ENCODE measurements around the gene ITGA2.

The ITGA2 gene

GRCh38 chr5:52995095-52995494, 5.9 kb downstream of the ITGA2 start:
- no peak for TF ChIP-seq CTCF (conservative IDR thresholded peaks at IDR 0.05; ENCODE audit: control insufficient read depth, insufficient read depth, low read depth, low read length)
- DNase-seq (ENCODE audit: low read depth): no peak
- H3K4me3 ChIP-seq (ENCODE audit: control insufficient read depth, low read depth, low read length): no peak overlapping the region

- DNase-seq (ENCODE audit: low read depth): no peak
- no peak overlapping the region for H3K4me3 ChIP-seq (ENCODE audit: control insufficient read depth, low read depth, low read length)
- no peak for TF ChIP-seq CTCF (conservative IDR thresholded peaks at IDR 0.05; ENCODE audit: control insufficient read depth, insufficient read depth, low read depth, low read length)
These were observed 6.8 kb downstream of the ITGA2 start for GRCh38 chr5:52995914-52996313.

- H3K4me3 ChIP-seq (ENCODE audit: control insufficient read depth, low read depth, low read length): no peak overlapping the region
- TF ChIP-seq CTCF (conservative IDR thresholded peaks at IDR 0.05; ENCODE audit: control insufficient read depth, insufficient read depth, low read depth, low read length): no peak
These were observed 7.8 kb downstream of the ITGA2 start for GRCh38 chr5:52996979-52997378.

GRCh38 chr5:52997424-52997823, 8.3 kb downstream of the ITGA2 start:
- no peak for TF ChIP-seq CTCF (conservative IDR thresholded peaks at IDR 0.05; ENCODE audit: control insufficient read depth, insufficient read depth, low read depth, low read length)
- H3K4me3 ChIP-seq (ENCODE audit: control insufficient read depth, low read depth, low read length): no peak overlapping the region
- no peak for DNase-seq (ENCODE audit: low read depth)

More at GRCh38 chr5:52996979-52997378, 7.8 kb downstream of the ITGA2 start:
- DNase-seq (ENCODE audit: low read depth): no peak

GRCh38 chr5:52998552-52999313, 9.6 kb downstream of the ITGA2 start:
- TF ChIP-seq CTCF (conservative IDR thresholded peaks at IDR 0.05; ENCODE audit: control insufficient read depth, insufficient read depth, low read depth, low read length): no peak
- DNase-seq (ENCODE audit: low read depth): no peak
- H3K4me3 ChIP-seq (ENCODE audit: control insufficient read depth, low read depth, low read length): no peak overlapping the region

GRCh38 chr5:52999344-52999949, 10.3 kb downstream of the ITGA2 start:
- no peak for TF ChIP-seq CTCF (conservative IDR thresholded peaks at IDR 0.05; ENCODE audit: control insufficient read depth, insufficient read depth, low read depth, low read length)
- DNase-seq (ENCODE audit: low read depth): peak; percentile 79
- H3K4me3 ChIP-seq (ENCODE audit: control insufficient read depth, low read depth, low read length): no peak overlapping the region
